Stromal cell of bone marrow (primary cell): ENCODE data around the gene EPN2.
"Not testable (repeated sequence)": the region's sequence is repeated elsewhere in the genome, so short reads cannot be mapped to it uniquely, and the experiment has no call there.

ENCODE experiments used
- DNase-seq: peaks from one replicate; pipeline ENCODE4 v3.0.0-alpha.2; 2012; ENCODE audit warnings: low read depth

EPN2 gene

DNA sequence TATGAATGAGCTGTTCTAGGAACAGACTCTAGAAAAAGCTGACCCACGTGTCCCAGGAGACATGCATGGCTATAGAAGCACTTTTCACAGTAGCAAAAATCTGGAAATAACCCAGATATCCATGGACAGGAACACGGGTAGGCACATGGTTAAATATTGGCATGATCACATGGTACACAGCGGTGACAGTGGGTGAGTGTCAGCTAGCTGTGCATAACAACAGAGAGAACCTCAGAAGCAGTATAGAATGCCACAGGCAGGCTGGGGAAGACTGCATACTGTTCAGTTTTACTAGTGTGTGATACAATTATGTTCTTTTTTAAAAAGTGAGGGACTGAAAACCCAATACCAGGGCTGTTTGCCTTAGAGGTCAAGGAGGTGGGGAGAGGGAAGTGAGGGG is 31.4 kb downstream of the EPN2 start:
- no peak for DNase-seq

DNA sequence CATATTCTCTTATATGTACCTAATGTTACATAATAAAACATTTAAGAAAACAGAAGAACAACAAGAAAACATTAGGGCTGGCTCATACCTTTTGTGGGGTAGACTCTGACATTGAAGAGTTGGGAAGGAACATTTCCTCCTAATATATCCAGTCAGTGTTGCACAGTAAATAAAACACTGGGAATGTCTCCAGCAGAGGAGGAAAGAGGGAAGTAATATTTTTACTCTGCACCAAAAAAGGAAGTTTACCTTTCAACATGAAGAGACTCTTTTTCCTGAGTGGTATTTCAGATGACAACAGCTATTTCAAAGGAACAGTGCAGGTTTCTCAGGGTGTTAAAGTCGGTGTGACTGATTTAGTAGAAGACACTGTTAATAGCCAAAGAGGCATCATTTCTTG is 31.9 kb downstream of the EPN2 start:
- DNase-seq, result no peak

GRCh38 chr17:19269641-19270040 is 32.5 kb downstream of the EPN2 start:
- no peak for DNase-seq

GRCh38 chr17:19270347-19270703 is 33.2 kb downstream of the EPN2 start:
- DNase-seq, result no peak

- no peak for DNase-seq
These were observed 33.8 kb downstream of the EPN2 start for GRCh38 chr17:19270704-19271611.

- no peak for DNase-seq
These were observed 34.7 kb downstream of the EPN2 start for GRCh38 chr17:19271780-19272357.

GRCh38 chr17:19273731-19274130 is 36.6 kb downstream of the EPN2 start:
- DNase-seq, result no peak

DNA sequence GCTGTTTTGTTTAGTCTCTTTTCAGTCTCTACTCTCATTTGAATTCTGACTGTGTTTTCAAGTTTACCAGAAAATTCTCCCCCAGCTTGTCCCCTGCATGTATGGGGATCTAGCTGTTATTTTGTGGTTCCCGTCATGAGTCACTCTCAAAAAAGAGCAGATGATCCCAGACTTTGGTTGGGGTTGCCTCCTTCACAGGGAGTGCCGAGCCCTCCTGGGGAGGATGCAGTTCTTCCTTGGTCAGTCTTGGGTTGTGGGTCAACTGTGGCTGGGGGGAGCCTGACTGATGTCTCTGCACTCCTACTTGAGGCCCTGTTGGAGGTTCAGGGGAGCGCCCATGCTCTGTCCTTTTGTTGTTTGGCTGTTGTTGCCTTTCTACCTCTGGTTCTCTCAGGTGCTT is 37.7 kb downstream of the EPN2 start:
- no peak for DNase-seq

- no peak for DNase-seq
These were observed 38.4 kb downstream of the EPN2 start for GRCh38 chr17:19275457-19276127.

DNA sequence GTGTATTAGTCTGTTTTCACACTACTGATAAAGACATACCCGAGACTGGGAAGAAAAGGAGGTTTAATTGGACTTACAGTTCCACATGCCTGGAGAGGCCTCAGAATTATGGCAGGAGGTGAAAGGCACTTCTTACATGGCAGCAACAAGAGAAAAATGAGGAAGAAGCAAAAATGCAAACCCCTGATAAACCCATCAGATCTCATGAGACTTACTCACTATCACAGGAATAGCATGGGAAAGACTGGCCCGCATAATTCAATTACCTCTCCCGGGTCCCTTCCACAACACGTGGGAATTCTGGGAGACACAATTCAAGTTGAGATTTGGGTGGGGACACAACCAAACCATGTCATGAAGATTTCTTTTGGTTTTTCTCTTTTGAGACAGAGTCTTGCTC is 41.1 kb downstream of the EPN2 start:
- DNase-seq, result not testable (repeated sequence)

DNA sequence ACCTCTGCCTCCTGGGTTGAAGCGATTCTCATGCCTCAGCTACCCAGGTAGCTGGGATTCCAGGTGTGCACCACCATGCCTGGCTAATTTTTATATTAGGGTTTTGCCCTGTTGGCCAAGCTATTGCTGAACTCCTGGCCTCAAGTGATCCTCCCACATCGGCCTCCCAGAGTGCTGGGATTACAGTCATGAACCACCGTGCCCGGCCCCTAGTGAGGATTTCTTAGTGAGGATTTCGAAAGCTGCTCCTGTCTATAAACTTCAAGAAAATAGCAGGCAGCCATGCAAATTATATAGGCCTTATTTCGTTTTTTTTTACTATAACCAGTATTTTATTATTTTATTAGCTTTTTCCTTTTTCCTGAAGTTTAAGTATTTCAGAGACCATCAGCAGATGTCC is 41.6 kb downstream of the EPN2 start:
- DNase-seq, result no peak

GRCh38 chr17:19281161-19281560 is 44.0 kb downstream of the EPN2 start:
- no peak for DNase-seq

- no peak for DNase-seq
These were observed 47.1 kb downstream of the EPN2 start for GRCh38 chr17:19284005-19284959.

DNA sequence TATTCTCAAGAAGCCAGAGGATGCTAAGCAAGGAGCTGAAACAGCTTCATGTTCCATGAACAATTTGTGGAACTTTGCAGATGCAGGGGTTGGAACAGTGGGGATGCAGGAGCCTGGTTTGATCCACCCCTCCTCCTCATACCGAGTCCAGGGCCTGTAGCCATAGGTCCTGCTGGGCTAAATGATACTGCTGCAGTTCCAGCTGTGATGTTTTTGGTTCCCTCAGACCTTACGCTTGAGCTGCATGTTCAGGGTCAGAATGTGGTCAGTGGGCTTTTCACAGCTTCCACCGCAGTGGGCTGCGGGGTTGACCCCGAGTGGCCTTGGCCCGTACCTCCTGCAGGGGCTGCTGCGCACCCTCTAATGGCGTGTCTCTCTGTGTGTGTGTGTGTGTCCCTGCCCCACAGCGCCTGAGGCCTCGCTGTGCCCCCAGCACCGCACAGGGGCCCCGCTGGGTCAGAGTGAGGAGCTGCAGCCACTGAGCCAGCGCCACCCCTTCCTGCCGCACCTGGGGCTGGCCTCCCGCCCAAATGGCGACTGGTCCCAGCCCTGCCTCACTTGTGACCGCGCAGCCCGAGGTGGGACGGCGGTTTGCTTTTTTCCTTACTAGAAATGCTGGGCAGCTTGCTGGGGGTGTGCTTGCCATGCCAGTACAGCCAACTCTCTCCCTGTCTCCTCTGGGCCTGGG is 48.2 kb downstream of the EPN2 start:
- no peak for DNase-seq

- no peak for DNase-seq
These were observed 49.7 kb downstream of the EPN2 start for GRCh38 chr17:19286751-19287341.

DNA sequence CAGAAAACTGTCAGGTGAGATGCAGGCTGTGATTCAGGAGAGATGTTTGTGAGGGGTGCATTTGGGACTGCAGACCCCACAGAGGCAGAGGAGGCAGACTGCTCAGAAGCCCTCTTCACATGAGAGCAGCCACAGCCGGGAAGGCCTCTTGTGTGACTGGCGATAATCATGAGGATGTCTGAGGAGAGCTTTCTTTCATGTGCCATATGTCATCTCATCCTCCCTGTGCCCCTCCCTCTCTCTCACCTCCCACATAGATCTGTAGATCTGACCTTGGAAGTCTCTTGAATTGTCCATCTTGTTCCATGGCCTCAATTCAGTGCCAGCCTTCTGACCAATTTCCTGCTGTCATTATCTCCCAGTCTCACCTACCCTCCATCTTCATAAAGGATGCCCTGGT is 50.5 kb downstream of the EPN2 start:
- no peak for DNase-seq

- no peak for DNase-seq
These were observed 51.3 kb downstream of the EPN2 start for GRCh38 chr17:19288453-19288852.

DNA sequence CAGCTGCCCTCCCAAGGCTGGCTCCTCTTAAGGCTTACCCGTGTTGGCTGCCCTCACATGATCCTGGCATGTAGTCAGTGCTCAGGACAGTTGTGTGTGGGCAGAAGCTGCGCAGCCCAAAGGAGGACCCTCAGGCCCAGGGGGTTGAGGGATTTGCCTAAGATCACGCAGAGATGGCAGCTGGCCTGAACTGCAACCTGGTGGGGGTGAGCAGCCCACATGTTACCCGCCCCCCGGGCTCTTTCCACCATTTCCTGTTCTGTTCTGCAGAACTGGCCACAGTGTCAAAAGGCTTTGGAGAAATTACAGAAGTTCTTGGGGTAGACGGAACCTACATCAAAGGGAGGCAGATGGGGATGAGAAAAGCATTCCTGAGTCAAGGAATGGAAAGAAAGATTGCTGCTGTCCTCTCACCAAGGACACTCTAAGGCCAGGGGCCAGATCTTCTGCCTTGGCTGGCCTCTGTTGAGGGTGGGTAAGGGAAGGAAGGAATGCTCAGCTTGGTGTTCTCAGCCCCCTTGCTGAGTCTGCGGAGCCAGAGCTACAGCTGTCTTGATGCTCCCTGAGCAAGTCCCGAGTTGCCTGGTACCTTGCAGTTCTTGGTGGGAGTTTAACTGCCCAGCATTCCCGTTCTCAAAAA is 53.0 kb downstream of the EPN2 start:
- DNase-seq, result no peak

GRCh38 chr17:19291646-19292376 is 54.6 kb downstream of the EPN2 start:
- no peak for DNase-seq

- no peak for DNase-seq
These were observed 55.2 kb downstream of the EPN2 start for GRCh38 chr17:19292377-19292711.
